ENCODE results near the gene PPP6C.
A peak's percentile ranks its signal among the peaks of the same experiment; 100 is the strongest.
"Not testable (repeated sequence)": the region's sequence is repeated elsewhere in the genome, so short reads cannot be mapped to it uniquely, and the experiment has no call there.

Gene PPP6C

GRCh38 chr9:125235804-125236519 is 46.4 kb upstream of the PPP6C start:
- DNase-seq (ENCODE audit: low spot score), result no peak

GRCh38 chr9:125234099-125234498 is 44.5 kb upstream of the PPP6C start:
- H3K27me3 ChIP-seq (ENCODE audit: insufficient read depth, poor library complexity, severe bottlenecking); H3K9me3 ChIP-seq (ENCODE audit: severe bottlenecking); H3K4me3 ChIP-seq (ENCODE audit: severe bottlenecking); DNase-seq (ENCODE audit: low spot score): not testable (repeated sequence)
- Histone ChIP-seq H3K27ac (ENCODE audit: poor library complexity, severe bottlenecking) (peak overlapping the region; percentile 42), H3K36me3 (ENCODE audit: low read depth) (peaks cover 60% of the 10 kb centered on the region), H3K4me1 (ENCODE audit: insufficient read depth, poor library complexity, severe bottlenecking) (peaks cover 26% of the 10 kb centered on the region)
- peak; percentile 18 for ATAC-seq (ENCODE audit: low read depth)

More at GRCh38 chr9:125235804-125236519, 46.4 kb upstream of the PPP6C start:
- no peaks in the 10 kb centered on the region for H3K27me3 ChIP-seq (ENCODE audit: insufficient read depth, poor library complexity, severe bottlenecking)
- no peak for TF ChIP-seq CTCF (IDR thresholded peaks at IDR 0.05; ENCODE audit: poor library complexity, severe bottlenecking)
- H3K27ac ChIP-seq (ENCODE audit: poor library complexity, severe bottlenecking), result peak overlapping the region; percentile 80
- H3K36me3 ChIP-seq (ENCODE audit: low read depth), result peaks cover 78% of the 10 kb centered on the region
- peaks cover 26% of the 10 kb centered on the region for H3K4me1 ChIP-seq (ENCODE audit: insufficient read depth, poor library complexity, severe bottlenecking)
- no peak overlapping the region for H3K4me3 ChIP-seq (ENCODE audit: severe bottlenecking)
- no peak for ATAC-seq (ENCODE audit: low read depth)
- no peaks in the 10 kb centered on the region for H3K9me3 ChIP-seq (ENCODE audit: severe bottlenecking)

GRCh38 chr9:125233678-125234077 is 44.1 kb upstream of the PPP6C start:
- ATAC-seq (ENCODE audit: low read depth) (peak; percentile 75), DNase-seq (ENCODE audit: low spot score) (no peak)
- no peak for TF ChIP-seq CTCF (IDR thresholded peaks at IDR 0.05; ENCODE audit: poor library complexity, severe bottlenecking)
- no peak overlapping the region for H3K4me3 ChIP-seq (ENCODE audit: severe bottlenecking)
- peak overlapping the region; percentile 42 for H3K27ac ChIP-seq (ENCODE audit: poor library complexity, severe bottlenecking)
- peaks cover 55% of the 10 kb centered on the region for H3K36me3 ChIP-seq (ENCODE audit: low read depth)
- H3K9me3 ChIP-seq (ENCODE audit: severe bottlenecking), result no peaks in the 10 kb centered on the region
- H3K27me3 ChIP-seq (ENCODE audit: insufficient read depth, poor library complexity, severe bottlenecking), result no peaks in the 10 kb centered on the region
- H3K4me1 ChIP-seq (ENCODE audit: insufficient read depth, poor library complexity, severe bottlenecking), result peaks cover 25% of the 10 kb centered on the region

- H3K36me3 ChIP-seq (ENCODE audit: low read depth), result peaks cover 22% of the 10 kb centered on the region
Observed at GRCh38 chr9:125227761-125228160, 38.2 kb upstream of the PPP6C start.

GRCh38 chr9:125224858-125225257 is 35.3 kb upstream of the PPP6C start:
- peaks cover 24% of the 10 kb centered on the region for H3K36me3 ChIP-seq (ENCODE audit: low read depth)

More at GRCh38 chr9:125227761-125228160, 38.2 kb upstream of the PPP6C start:
- no peak for ATAC-seq (ENCODE audit: low read depth)
- no peaks in the 10 kb centered on the region for H3K27me3 ChIP-seq (ENCODE audit: insufficient read depth, poor library complexity, severe bottlenecking)
- DNase-seq (ENCODE audit: low spot score), result no peak
- H3K9me3 ChIP-seq (ENCODE audit: severe bottlenecking), result no peaks in the 10 kb centered on the region
- H3K4me3 ChIP-seq (ENCODE audit: severe bottlenecking), result no peak overlapping the region
- no peak overlapping the region for H3K27ac ChIP-seq (ENCODE audit: poor library complexity, severe bottlenecking)
- no peak for TF ChIP-seq CTCF (IDR thresholded peaks at IDR 0.05; ENCODE audit: poor library complexity, severe bottlenecking)
- H3K4me1 ChIP-seq (ENCODE audit: insufficient read depth, poor library complexity, severe bottlenecking), result no peaks in the 10 kb centered on the region

GRCh38 chr9:125218621-125219020 is 29.0 kb upstream of the PPP6C start:
- Histone ChIP-seq H3K9me3 (ENCODE audit: severe bottlenecking) (no peaks in the 10 kb centered on the region), H3K27ac (ENCODE audit: poor library complexity, severe bottlenecking) (no peak overlapping the region), H3K36me3 (ENCODE audit: low read depth) (peaks cover 31% of the 10 kb centered on the region), H3K4me1 (ENCODE audit: insufficient read depth, poor library complexity, severe bottlenecking) (no peaks in the 10 kb centered on the region), H3K27me3 (ENCODE audit: insufficient read depth, poor library complexity, severe bottlenecking) (no peaks in the 10 kb centered on the region), H3K4me3 (ENCODE audit: severe bottlenecking) (no peak overlapping the region)
- DNase-seq (ENCODE audit: low spot score) (no peak), ATAC-seq (ENCODE audit: low read depth) (no peak)
- no peak for TF ChIP-seq CTCF (IDR thresholded peaks at IDR 0.05; ENCODE audit: poor library complexity, severe bottlenecking)

More at GRCh38 chr9:125224858-125225257, 35.3 kb upstream of the PPP6C start:
- H3K27me3 ChIP-seq (ENCODE audit: insufficient read depth, poor library complexity, severe bottlenecking); H3K9me3 ChIP-seq (ENCODE audit: severe bottlenecking); DNase-seq (ENCODE audit: low spot score); H3K27ac ChIP-seq (ENCODE audit: poor library complexity, severe bottlenecking); ATAC-seq (ENCODE audit: low read depth); H3K4me1 ChIP-seq (ENCODE audit: insufficient read depth, poor library complexity, severe bottlenecking); H3K4me3 ChIP-seq (ENCODE audit: severe bottlenecking): not testable (repeated sequence)

All from RWPE2 (cell line).